ENCODE measurements around the gene FAM110A.
"Not testable (repeated sequence)": the region's sequence is repeated elsewhere in the genome, so short reads cannot be mapped to it uniquely, and the experiment has no call there.

Gene FAM110A

DNA sequence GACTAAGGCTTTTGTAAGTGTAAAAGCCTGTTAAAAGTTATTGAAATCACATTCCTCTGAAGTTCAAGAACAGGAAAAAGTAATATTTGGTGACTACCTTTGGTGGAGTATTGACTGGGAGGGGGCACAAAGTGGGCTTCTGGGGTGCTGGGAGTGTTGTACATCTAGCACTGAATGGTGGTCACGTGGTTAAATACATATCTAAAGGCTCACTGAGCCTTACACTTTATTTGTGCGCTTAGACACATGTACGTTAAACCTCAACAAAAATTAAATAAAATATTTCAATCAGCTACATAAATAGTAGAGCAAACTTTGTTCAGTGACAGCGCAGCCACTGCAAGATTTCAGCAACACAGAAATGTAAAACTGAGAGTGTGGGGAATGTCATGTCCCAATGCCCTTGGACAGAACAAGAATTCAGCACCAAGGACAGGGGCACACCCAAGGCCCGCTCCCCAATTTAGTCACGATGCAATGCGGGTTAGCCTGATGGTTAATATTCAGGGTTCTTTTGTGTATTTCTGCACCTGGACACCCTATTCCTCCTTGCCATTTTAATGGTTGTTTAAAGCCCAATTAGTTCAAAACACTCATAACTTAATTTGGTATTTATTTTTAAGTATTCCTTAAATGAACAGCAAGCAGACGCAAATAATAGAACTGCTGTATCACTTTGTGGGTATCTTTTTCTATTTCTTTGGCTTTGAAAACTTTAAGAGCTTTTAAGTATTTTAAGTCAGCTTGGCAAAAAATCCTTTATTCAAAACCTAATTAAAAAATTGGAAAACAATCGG lies 45.2 kb downstream of the FAM110A start:
- no peak for DNase-seq

DNA sequence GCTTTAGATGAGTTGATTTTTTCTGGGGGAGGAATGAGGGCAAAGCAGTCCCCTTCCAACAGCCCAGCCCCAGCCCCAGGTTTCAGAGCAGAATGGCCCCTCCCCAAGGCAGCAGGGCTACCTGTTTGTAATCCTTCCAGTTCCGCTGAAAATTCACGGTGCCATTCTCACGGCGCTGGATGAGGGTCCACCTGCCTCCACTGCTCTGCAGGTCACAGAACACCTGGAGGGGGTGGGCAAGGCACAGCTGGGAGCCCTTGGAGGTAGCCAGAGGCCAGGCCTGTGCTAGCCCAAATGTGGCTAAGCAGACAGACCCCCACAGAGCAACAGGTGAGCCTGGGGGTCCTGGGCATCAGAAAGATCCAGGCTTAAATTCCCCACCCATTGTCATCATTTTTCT lies 46.1 kb downstream of the FAM110A start:
- DNase-seq, result no peak

GRCh38 chr20:881051-881782 lies 47.7 kb downstream of the FAM110A start:
- DNase-seq, result no peak

GRCh38 chr20:881783-882144 lies 48.2 kb downstream of the FAM110A start:
- no peak for DNase-seq

DNA sequence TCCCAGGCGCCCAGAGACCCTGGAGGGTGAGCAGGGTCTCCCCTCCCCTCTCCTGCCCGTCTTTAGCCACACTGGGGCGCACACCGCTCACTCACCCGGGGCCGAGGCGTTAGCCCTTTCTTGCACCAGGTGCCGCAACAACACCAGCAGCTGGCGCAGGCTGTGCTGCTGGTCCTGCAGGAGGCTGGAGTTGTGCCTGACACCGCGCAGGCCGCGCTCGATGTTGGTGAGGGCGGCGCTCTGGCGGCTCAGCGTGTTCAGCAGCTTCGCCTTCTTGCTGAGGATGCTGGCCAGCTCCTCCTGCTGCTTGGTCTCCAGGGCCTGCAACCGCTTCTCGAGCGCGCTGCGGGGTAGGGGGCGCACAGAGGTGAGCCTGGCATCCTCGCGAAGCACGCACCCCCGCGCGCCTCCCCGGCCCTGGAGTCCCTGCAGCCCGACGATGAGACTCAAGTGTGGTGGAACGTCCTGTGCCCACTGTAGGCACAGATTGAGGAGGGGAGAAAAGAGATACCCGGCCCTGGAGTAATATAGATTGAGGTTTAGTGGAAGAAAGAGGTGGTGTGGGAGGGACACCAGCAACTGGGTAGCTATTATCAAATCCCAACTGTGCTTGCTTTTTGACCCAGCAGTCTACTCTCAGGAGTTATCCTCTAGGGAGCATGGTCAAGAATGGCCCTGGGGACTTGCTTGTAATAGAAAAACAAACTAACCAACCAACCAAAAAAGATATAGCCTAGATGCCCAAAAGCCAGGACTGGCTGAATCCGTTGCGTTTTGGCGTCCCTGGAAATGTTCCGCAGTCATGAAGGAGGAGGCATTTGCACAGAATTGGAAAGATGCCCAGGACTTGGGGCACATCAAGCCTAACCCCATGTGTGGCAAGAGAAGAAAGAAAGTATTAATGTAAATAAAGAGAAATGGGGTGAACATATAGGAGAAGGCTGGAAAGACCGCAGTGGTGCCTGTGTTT lies 51.8 kb downstream of the FAM110A start:
- DNase-seq, result no peak

- DNase-seq, result no peak
Measured at GRCh38 chr20:887137-887536, 53.6 kb downstream of the FAM110A start.

DNA sequence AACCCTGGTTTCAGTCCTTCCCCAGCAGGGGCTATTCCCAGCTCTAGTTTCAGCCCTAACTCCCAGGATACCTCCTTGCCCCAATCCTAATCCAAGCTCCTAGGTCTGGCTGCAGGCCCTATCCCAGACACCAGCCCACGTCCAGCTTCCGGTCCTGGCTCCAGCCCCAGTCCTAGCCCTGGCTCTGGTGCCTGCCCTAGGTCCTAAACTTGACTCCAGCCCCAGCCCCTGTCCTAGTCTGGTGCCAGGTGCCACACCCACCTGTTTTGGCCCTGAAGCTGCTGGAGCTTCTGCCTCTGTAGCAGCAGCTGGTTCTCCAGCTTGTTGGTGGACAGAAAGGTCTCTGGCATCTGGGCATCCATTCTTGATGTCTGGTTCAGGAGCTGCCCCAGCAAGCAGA lies 54.5 kb downstream of the FAM110A start:
- no peak for DNase-seq

DNA sequence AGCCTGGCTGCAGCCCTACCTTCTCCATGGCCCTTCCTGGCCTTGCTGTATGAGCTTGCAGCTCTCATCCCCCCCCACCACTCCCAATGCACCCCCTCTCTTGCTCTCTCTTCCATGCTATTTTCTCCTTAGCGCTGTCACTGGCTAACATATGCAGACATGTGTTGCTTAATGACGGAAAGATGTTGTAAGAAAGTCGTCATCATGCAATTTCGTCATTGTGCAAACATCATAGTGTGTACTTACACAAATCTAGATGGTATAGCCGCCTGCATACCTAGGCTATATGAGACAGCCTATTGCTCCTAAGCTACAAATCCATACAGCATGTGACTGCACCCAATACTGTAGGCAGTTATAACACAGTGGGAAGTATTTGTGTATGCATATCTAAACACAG lies 55.6 kb downstream of the FAM110A start:
- DNase-seq, result no peak

- no peak for DNase-seq
Measured at GRCh38 chr20:889932-890463, 56.5 kb downstream of the FAM110A start.

GRCh38 chr20:890666-891057 lies 57.1 kb downstream of the FAM110A start:
- DNase-seq, result no peak

- peak; percentile 9 for DNase-seq
Measured at GRCh38 chr20:891058-891705, 57.7 kb downstream of the FAM110A start.

GRCh38 chr20:891706-892080 lies 58.2 kb downstream of the FAM110A start:
- DNase-seq, result no peak

- not testable (repeated sequence) for DNase-seq
Measured at GRCh38 chr20:892371-892770, 58.9 kb downstream of the FAM110A start.
